ENCODE results near the gene ATE1.

- no peak for TF ChIP-seq FOXA1 (IDR thresholded peaks at IDR 0.05)
- TF ChIP-seq BHLHE40 (IDR thresholded peaks at IDR 0.05; ENCODE audit: borderline replicate concordance) = no peak
- no peak for TF ChIP-seq NFRKB (IDR thresholded peaks at IDR 0.05)
- TF ChIP-seq CTBP1 (IDR thresholded peaks at IDR 0.05; ENCODE audit: borderline replicate concordance) = no peak
- TF ChIP-seq SUZ12 (IDR thresholded peaks at IDR 0.05) = no peak
- no peak for TF ChIP-seq SP1 (IDR thresholded peaks at IDR 0.05)
- no peak for TF ChIP-seq ARNT (IDR thresholded peaks at IDR 0.05)
- TF ChIP-seq ZNF384 (IDR thresholded peaks at IDR 0.05) = no peak
- TF ChIP-seq FOXM1 (IDR thresholded peaks at IDR 0.05; ENCODE audit: borderline replicate concordance) = no peak
Measured at GRCh38 chr10:121965996-121966395, 38.2 kb upstream of the ATE1 start.

Data from HEK293T (cell line).